A549 (cell line): ENCODE data around the gene GATA5. TPM values are rescaled to one million over a fixed set of nuclear protein-coding genes. Genes with fewer than 3 reads are reported as not detected.

Source experiments
- ATAC-seq, 2 experiments: fragments of 200-7000 bp in 1 of 2; fragments of >200 bp in 1 of 2; cut with Nextera tagmentation in 1 of 2; cut with Tn5 transposase in 1 of 2; 3 replicates each; pipeline versions ENCODE4 v1.8.0 to v1.9.1; 2018 to 2020; ENCODE audit warnings: mild to moderate bottlenecking in 1 of 2, moderate library complexity in 1 of 2
- CTCF ChIA-PET: fragments of 300-600 bp; sonication (Branson Sonifier 250); formaldehyde crosslinking; extraction: SDS; loops from one replicate; lab custom pipeline; 2021; ENCODE audit warnings: antibody characterized with exemption, inconsistent platforms; lab: Yijun Ruan, JAX
- POLR2A ChIA-PET: fragments of 350-600 bp; formaldehyde crosslinking; extraction: SDS; loops from one replicate; lab custom pipeline; 2021; ENCODE audit warnings: antibody characterized with exemption, inconsistent platforms; lab: Yijun Ruan, JAX
- DNase-seq, 2 experiments: peaks; one replicate each; pipeline versions ENCODE4 v3.0.0 to v3.0.0-alpha.2; 2011 to 2016; ENCODE audit warnings: low read depth in 1 of 2, low spot score in 1 of 2
- FAIRE-seq: peaks from 2 replicates; lab custom pipeline; 2011; peaks lifted over from hg19 to GRCh38; lab: Jason Lieb, UNC
- H3K27ac ChIP-seq, 2 experiments: fragments of >200 bp; sonication (Bioruptor Twin); formaldehyde crosslinking; 3 replicates each; pipeline ENCODE4 v1.5.1; 2016 to 2017
- H3K4me1 ChIP-seq: fragments of >200 bp; sonication (Bioruptor Twin); formaldehyde crosslinking; 3 replicates; pipeline ENCODE4 v1.6.1; 2016
- H3K4me2 ChIP-seq: fragments of >200 bp; sonication (Bioruptor Twin); formaldehyde crosslinking; 3 replicates; pipeline ENCODE4 v1.6.1; 2016
- H3K4me3 ChIP-seq: fragments of >200 bp; sonication (Bioruptor Twin); formaldehyde crosslinking; 3 replicates; pipeline ENCODE4 v1.5.1; 2016
- H3K9me3 ChIP-seq: fragments of >200 bp; sonication (Bioruptor Twin); formaldehyde crosslinking; 3 replicates; pipeline ENCODE4 v1.6.1; 2016
- CBX8 ChIP-seq: fragments of 200-600 bp; sonication (generic); IDR thresholded peaks from 2 replicates; pipeline ENCODE4 v1.6.1; 2016
- CHD2 ChIP-seq: fragments of 150-350 bp; IDR thresholded peaks from 2 replicates; pipeline ENCODE4 v1.6.1; 2014; ENCODE audit warnings: low read length; ENCODE audit not compliant: partially characterized antibody
- CTCF ChIP-seq: fragments of >200 bp; sonication (Bioruptor Twin); formaldehyde crosslinking; IDR thresholded peaks from 3 replicates; pipeline ENCODE4 v1.5.1; 2016
- EHF ChIP-seq: fragments of 250-450 bp; sonication (Bioruptor Pico); IDR thresholded peaks from 2 replicates; pipeline ENCODE4 v1.5.0; 2020; ENCODE audit warnings: mild to moderate bottlenecking
- EHMT2 ChIP-seq: fragments of 200-600 bp; sonication (generic); IDR thresholded peaks from 2 replicates; pipeline ENCODE4 v1.6.1; 2016; ENCODE audit warnings: antibody characterized with exemption, low read depth, mild to moderate bottlenecking, moderate library complexity
- ESRRA ChIP-seq: fragments of 150-350 bp; IDR thresholded peaks from 2 replicates; pipeline ENCODE4 v1.6.1; 2014; ENCODE audit warnings: mild to moderate bottlenecking, low read length, borderline replicate concordance
- FOXS1 ChIP-seq: fragments of 250-450 bp; sonication (Bioruptor Pico); IDR thresholded peaks from 2 replicates; pipeline ENCODE4 v1.5.0; 2020; ENCODE audit warnings: mild to moderate bottlenecking, moderate library complexity
- GATA3 ChIP-seq: IDR thresholded peaks from 2 replicates; pipeline ENCODE4 v1.6.1; 2012; ENCODE audit warnings: borderline replicate concordance
- HEYL ChIP-seq: fragments of 250-450 bp; sonication (Bioruptor Pico); IDR thresholded peaks from 2 replicates; pipeline ENCODE4 v1.8.0; 2021; ENCODE audit warnings: mild to moderate bottlenecking, moderate library complexity
- HOXA7 ChIP-seq: fragments of 250-450 bp; sonication (Bioruptor Pico); IDR thresholded peaks from 2 replicates; pipeline ENCODE4 v1.5.0; 2020; ENCODE audit warnings: mild to moderate bottlenecking, moderate library complexity
- JUN ChIP-seq, 2 experiments: fragments of >200 bp; sonication (Bioruptor Twin); formaldehyde crosslinking; IDR thresholded peaks; 2 replicates in 1 of 2; 3 replicates in 1 of 2; pipeline ENCODE4 v1.6.1; 2016 to 2017
- KDM1A ChIP-seq: fragments of 200-600 bp; sonication (generic); IDR thresholded peaks from 2 replicates; pipeline ENCODE4 v1.6.1; 2016; ENCODE audit warnings: low read depth, mild to moderate bottlenecking
- MAZ ChIP-seq: fragments of 150-350 bp; IDR thresholded peaks from 2 replicates; pipeline ENCODE4 v1.6.1; 2014; ENCODE audit warnings: antibody characterized with exemption, low read depth, low read length, borderline replicate concordance
- MYC ChIP-seq: IDR thresholded peaks from 2 replicates; pipeline ENCODE4 v1.6.1; 2012; ENCODE audit warnings: mild to moderate bottlenecking, inconsistent platforms, low read length, improper control_type of control experiment, borderline replicate concordance
- POLR2A ChIP-seq: IDR thresholded peaks from 2 replicates; pipeline ENCODE4 v1.6.1; 2012; ENCODE audit warnings: mild to moderate bottlenecking, low read length
- POLR2AphosphoS2 ChIP-seq: conservative IDR thresholded peaks from 2 replicates; pipeline ENCODE4 v1.6.1; 2012; ENCODE audit warnings: low read length, improper control_type of control experiment, inconsistent platforms
- RARB ChIP-seq: fragments of 250-450 bp; sonication (Bioruptor Pico); IDR thresholded peaks from 2 replicates; pipeline ENCODE4 v1.8.0; 2021; ENCODE audit warnings: mild to moderate bottlenecking, moderate library complexity
- RCOR1 ChIP-seq: fragments of 150-350 bp; IDR thresholded peaks from 2 replicates; pipeline ENCODE4 v1.6.1; 2014; ENCODE audit warnings: antibody characterized with exemption, low read length, low read depth
- SMC3 ChIP-seq: fragments of >200 bp; sonication (Bioruptor Twin); formaldehyde crosslinking; IDR thresholded peaks from 3 replicates; pipeline ENCODE4 v1.6.1; 2018; ENCODE audit warnings: inconsistent platforms
- TP53 ChIP-seq: fragments of 250-450 bp; sonication (Bioruptor Pico); IDR thresholded peaks from 2 replicates; pipeline ENCODE4 v1.5.0; 2021; ENCODE audit warnings: mild to moderate bottlenecking, moderate library complexity
- ZC3H11A ChIP-seq: fragments of 450-650 bp; IDR thresholded peaks from 2 replicates; pipeline ENCODE4 v1.6.1; 2014; ENCODE audit warnings: antibody characterized with exemption, mild to moderate bottlenecking
- ZFP36 ChIP-seq: fragments of 450-650 bp; IDR thresholded peaks from 2 replicates; pipeline ENCODE4 v1.6.1; 2014; ENCODE audit warnings: borderline replicate concordance; ENCODE audit not compliant: partially characterized antibody
- WGBS: methylation state at CpG from one replicate; pipeline ENCODE4 v1.1.6; 2017; ENCODE audit errors: missing lambda C conversion rate; 5-methylcytosine and 5-hydroxymethylcytosine counted together
- polyA plus RNA-seq, 4 experiments: library from polyadenylated mRNA; depleted of rRNA in 3 of 4; stranded (reverse); fragments of >200 nt; fragmentation: RNase III in 1 of 4; extraction: RNeasy Plus Mini Kit Qiagen cat#74134 plus additional on column Dnase treatment in 1 of 4; gene quantifications; 2 replicates in 3 of 4; 3 replicates in 1 of 4; pipeline ENCODE4 v1.2.3, GENCODE V29; 2011 to 2017
- TF ChIP-seq, protein P1 (sequence below): fragments of 150-350 bp; IDR thresholded peaks from 2 replicates; pipeline ENCODE4 v1.6.1; 2014; ENCODE audit warnings: low read depth, mild to moderate bottlenecking, low read length
- TF ChIP-seq, protein P2 (sequence below): fragments of >200 bp; sonication (Bioruptor Twin); formaldehyde crosslinking; IDR thresholded peaks from 2 replicates; pipeline ENCODE4 v1.6.1; 2016
- TF ChIP-seq, protein P3 (sequence below): fragments of >200 bp; sonication (Bioruptor Twin); formaldehyde crosslinking; IDR thresholded peaks from 3 replicates; pipeline ENCODE4 v1.6.1; 2016

GATA5 gene
- polyA plus RNA-seq, 2 of the 4 experiments (the other 2 are of a cell fraction): 0.21 to 0.72 TPM

DNA sequence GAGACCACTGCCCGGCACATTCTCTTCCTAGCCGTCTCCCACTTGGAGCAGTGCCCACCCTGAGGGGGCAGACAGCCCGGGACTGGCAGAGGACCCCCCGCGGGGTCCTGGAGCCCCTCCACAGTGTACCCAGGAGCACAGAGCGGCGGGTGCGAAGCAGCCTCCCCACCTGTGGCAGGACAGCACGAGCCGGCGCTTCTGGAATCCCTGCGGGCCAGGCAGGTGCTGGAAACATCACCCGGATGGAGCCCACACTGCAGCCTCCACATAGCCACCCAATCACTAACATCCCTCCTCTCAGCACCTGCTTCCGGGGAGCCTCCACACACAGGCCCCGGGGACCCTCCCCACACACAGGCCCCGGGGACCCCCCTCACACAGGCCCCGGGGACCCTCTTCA lies 18.7 kb downstream of the GATA5 start:
- ChIA-PET CTCF (interaction anchor here (2.7 kb wide), 1 partner anchor 8 kb away, joined by 9 read pairs; no protein-coding TSS in a partner anchor), POLR2A (no interaction called here)
- no peak overlapping the region for H3K4me3 ChIP-seq

GRCh38 chr20:62455929-62456328 lies 19.9 kb downstream of the GATA5 start:
- WGBS: 69% methylated on average over 13 of the region's 15 CpGs
- H3K4me1 ChIP-seq: no peaks in the 10 kb centered on the region
- no peak for TF ChIP-seq EHMT2
- TF ChIP-seq ZC3H11A: no peak
- no peak for TF ChIP-seq FOXS1
- H3K4me3 ChIP-seq: no peak overlapping the region
- no peak for ATAC-seq
- POLR2A ChIA-PET: no interaction called here
- CTCF ChIA-PET: interaction anchor here (1.4 to 2.8 kb wide), 2 partner anchors 38 to 46 kb away, joined by 3 to 10 read pairs; no protein-coding TSS in a partner anchor
- H3K9me3 ChIP-seq: no peaks in the 10 kb centered on the region
- FAIRE-seq: no peak
- no peak overlapping the region for H3K27ac ChIP-seq
- no peak for DNase-seq
- no peak overlapping the region for H3K4me2 ChIP-seq

More for the DNA sequence above, 18.7 kb downstream of the GATA5 start:
- ATAC-seq (no peak), DNase-seq (no peak), FAIRE-seq (no peak)
- TF ChIP-seq ESRRA: no peak
- no peak for TF ChIP-seq TP53 (CRISPR knock-in tag)
- TF ChIP-seq JUN (IDR thresholded peaks at IDR 0.05): no peak
- Histone ChIP-seq H3K9me3 (no peaks in the 10 kb centered on the region), H3K27ac (no peak overlapping the region), H3K4me1 (no peaks in the 10 kb centered on the region), H3K4me2 (no peak overlapping the region)
- 76% methylated on average over 9 of the region's 17 CpGs for WGBS

DNA sequence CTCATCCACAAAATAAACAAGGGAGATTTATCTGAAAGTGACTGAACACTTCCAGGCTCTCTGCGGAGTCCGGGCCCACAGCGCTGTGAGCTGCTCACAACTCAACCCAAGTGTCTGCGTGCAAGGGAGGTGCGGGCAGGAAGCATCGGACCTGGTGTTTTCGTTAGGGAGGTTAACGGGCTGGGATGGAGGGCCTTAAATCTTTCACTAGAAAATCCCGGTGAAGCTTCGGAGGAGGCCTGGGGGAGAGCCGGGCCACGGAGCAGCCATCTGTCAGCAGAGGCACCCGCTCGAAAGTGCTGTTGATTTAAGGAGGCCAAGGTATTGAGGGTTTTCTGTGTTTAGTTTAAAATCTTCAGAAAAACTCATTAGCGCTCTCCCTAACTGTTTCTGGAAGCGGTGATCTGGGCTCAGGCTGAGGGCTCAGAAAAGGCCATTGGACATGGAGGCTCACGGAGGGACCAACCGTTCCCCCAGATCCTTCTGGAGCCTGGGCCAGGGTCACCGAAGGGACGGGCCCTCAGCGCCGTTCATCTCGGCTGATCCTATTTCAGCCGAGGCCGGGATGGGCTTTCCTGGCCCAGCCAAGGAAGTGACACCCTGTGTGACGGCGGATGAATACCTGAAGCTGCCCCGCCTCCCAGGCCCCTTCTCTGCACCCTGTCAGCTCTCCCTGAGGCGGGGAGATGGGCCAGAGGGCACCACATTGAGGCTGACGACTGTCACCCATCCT lies 20.7 kb downstream of the GATA5 start:
- H3K4me1 ChIP-seq: no peaks in the 10 kb centered on the region
- H3K9me3 ChIP-seq: no peaks in the 10 kb centered on the region
- FAIRE-seq (no peak), DNase-seq (no peak), ATAC-seq (no peak)
- no peak overlapping the region for H3K27ac ChIP-seq
- ChIA-PET CTCF (interaction anchor here (0.9 to 2.8 kb wide), 7 partner anchors 11 to 162 kb away, joined by 3 to 10 read pairs (median 3); no protein-coding TSS in a partner anchor), POLR2A (no interaction called here)
- H3K4me2 ChIP-seq: no peak overlapping the region
- WGBS: 80% methylated on average over 29 of the region's 30 CpGs
- no peak overlapping the region for H3K4me3 ChIP-seq
- TF ChIP-seq GATA3 (no peak), CTCF (no peak), KDM1A (no peak), RCOR1 (no peak), HOXA7 (CRISPR knock-in tag) (no peak), POLR2A (no peak), RARB (CRISPR knock-in tag) (no peak), EHF (no peak), HEYL (no peak), CHD2 (no peak)
- TF ChIP-seq, protein P1, sequence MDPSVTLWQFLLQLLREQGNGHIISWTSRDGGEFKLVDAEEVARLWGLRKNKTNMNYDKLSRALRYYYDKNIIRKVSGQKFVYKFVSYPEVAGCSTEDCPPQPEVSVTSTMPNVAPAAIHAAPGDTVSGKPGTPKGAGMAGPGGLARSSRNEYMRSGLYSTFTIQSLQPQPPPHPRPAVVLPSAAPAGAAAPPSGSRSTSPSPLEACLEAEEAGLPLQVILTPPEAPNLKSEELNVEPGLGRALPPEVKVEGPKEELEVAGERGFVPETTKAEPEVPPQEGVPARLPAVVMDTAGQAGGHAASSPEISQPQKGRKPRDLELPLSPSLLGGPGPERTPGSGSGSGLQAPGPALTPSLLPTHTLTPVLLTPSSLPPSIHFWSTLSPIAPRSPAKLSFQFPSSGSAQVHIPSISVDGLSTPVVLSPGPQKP: no peak

DNA sequence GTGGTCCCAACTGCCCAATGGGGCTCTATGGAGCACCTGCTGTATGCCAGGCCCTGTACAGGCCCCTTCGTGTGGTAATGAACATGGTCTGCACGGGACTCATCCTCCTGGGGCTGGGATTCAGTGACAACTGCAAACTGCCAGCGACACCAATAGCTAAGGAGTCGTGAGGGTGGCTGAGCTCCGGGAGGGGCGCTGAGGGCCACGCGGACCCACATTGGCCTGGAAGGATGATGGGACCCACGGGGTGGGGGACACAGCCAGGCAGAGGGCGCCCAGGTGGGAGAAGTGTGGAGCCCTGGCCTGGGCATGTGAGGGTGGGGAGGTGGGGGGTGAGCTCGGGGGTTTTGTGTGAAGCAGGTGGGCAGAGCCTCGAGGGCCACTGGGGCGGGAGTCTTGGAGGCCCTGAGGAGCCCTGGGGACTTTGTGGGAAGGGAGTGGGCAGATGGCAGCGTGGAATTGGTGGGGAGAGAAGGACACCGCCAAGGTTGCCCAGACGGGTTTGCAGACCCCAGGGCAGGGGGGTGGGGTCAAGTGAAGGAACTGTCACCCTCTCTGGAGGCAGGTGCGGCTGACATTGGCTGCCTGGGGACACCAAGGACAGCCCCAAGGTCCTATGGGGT lies 22.5 kb downstream of the GATA5 start:
- POLR2A ChIA-PET: no interaction called here
- H3K4me2 ChIP-seq: no peak overlapping the region
- no peaks in the 10 kb centered on the region for H3K4me1 ChIP-seq
- DNase-seq: no peak
- no peaks in the 10 kb centered on the region for H3K9me3 ChIP-seq
- CTCF ChIA-PET: interaction anchor here (0.8 to 2.8 kb wide), 3 partner anchors 12 to 43 kb away, joined by 3 to 10 read pairs (median 5); no protein-coding TSS in a partner anchor
- no peak overlapping the region for H3K4me3 ChIP-seq
- no peak overlapping the region for H3K27ac ChIP-seq
- 75% methylated on average over 15 of the region's 17 CpGs for WGBS
- ATAC-seq: no peak
- no peak for TF ChIP-seq SMC3
- TF ChIP-seq ZFP36: no peak
- no peak for TF ChIP-seq POLR2A
- no peak for TF ChIP-seq HOXA7 (CRISPR knock-in tag)
- no peak for TF ChIP-seq MAZ
- TF ChIP-seq CBX8: no peak
- no peak for TF ChIP-seq MYC
- TF ChIP-seq, protein P2, sequence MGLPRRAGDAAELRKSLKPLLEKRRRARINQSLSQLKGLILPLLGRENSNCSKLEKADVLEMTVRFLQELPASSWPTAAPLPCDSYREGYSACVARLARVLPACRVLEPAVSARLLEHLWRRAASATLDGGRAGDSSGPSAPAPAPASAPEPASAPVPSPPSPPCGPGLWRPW: no peak
- TF ChIP-seq POLR2AphosphoS2: no peak
- TF ChIP-seq, protein P3, sequence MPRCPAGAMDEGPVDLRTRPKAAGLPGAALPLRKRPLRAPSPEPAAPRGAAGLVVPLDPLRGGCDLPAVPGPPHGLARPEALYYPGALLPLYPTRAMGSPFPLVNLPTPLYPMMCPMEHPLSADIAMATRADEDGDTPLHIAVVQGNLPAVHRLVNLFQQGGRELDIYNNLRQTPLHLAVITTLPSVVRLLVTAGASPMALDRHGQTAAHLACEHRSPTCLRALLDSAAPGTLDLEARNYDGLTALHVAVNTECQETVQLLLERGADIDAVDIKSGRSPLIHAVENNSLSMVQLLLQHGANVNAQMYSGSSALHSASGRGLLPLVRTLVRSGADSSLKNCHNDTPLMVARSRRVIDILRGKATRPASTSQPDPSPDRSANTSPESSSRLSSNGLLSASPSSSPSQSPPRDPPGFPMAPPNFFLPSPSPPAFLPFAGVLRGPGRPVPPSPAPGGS: no peak
- no peak for TF ChIP-seq EHF
- no peak for TF ChIP-seq GATA3
- no peak for FAIRE-seq
